Activated gamma-delta T cell (primary cell): Measurements from ENCODE around the gene TMEM121.

ENCODE experiments used
- DNase-seq: peaks from one replicate; lab custom pipeline; 2025; lab: John Stamatoyannopoulos, UW

The TMEM121 gene

GRCh38 chr14:105487449-105487985 lies 38.9 kb upstream of the TMEM121 start:
- DNase-seq, result peak; percentile 78

GRCh38 chr14:105487986-105488777 lies 38.2 kb upstream of the TMEM121 start:
- DNase-seq, result peak; percentile 47

GRCh38 chr14:105488781-105489541 lies 37.4 kb upstream of the TMEM121 start:
- no peak for DNase-seq

GRCh38 chr14:105489542-105490266 lies 36.7 kb upstream of the TMEM121 start:
- peak; percentile 70 for DNase-seq

- DNase-seq, result no peak
Observed at GRCh38 chr14:105490267-105490571, 36.2 kb upstream of the TMEM121 start.

GRCh38 chr14:105490572-105491365 lies 35.6 kb upstream of the TMEM121 start, which contains the start of gene TEDC1:
Gene TEDC1, plus strand, starts transcription at chr14:105491246. Its CDS starts 130 bp downstream, at chr14:105491376.
- peak; percentile 99 for DNase-seq

GRCh38 chr14:105491366-105491973 lies 34.9 kb upstream of the TMEM121 start:
- DNase-seq, result peak; percentile 73

GRCh38 chr14:105492031-105492970 lies 34.1 kb upstream of the TMEM121 start:
- no peak for DNase-seq

GRCh38 chr14:105492971-105493871 lies 33.2 kb upstream of the TMEM121 start:
- no peak for DNase-seq

GRCh38 chr14:105493921-105494605 lies 32.3 kb upstream of the TMEM121 start:
- no peak for DNase-seq

GRCh38 chr14:105494606-105494929 lies 31.8 kb upstream of the TMEM121 start:
- DNase-seq, result no peak

GRCh38 chr14:105495101-105495989 lies 31.0 kb upstream of the TMEM121 start:
- no peak for DNase-seq

GRCh38 chr14:105495990-105496830 lies 30.2 kb upstream of the TMEM121 start:
- no peak for DNase-seq

GRCh38 chr14:105496831-105497591 lies 29.4 kb upstream of the TMEM121 start:
- no peak for DNase-seq

GRCh38 chr14:105497671-105498429 lies 28.5 kb upstream of the TMEM121 start:
- DNase-seq, result no peak
